Astrocyte (in vitro differentiated cells and primary cell): ENCODE measurements around the gene FNDC7.

ENCODE experiments used
- CTCF ChIP-seq: IDR thresholded peaks from 2 replicates; pipeline ENCODE4 v1.5.1; 2011; ENCODE audit warnings: low read depth, mild to moderate bottlenecking, inconsistent platforms, low read length, moderate library complexity; ENCODE audit not compliant: insufficient read depth
- EZH2 ChIP-seq: IDR thresholded peaks from 2 replicates; pipeline ENCODE4 v1.6.1; 2012; ENCODE audit warnings: mild to moderate bottlenecking, low read length, inconsistent platforms; ENCODE audit not compliant: insufficient read depth

- no peak for TF ChIP-seq EZH2
- TF ChIP-seq CTCF, result no peak
Observed at GRCh38 chr1:108747171-108747850, 34.6 kb downstream of the FNDC7 start.
